A673 (cell line): ENCODE results near the gene ATP9A. TPM values are rescaled to one million over a fixed set of nuclear protein-coding genes. Genes with fewer than 3 reads are reported as not detected.
A peak's percentile ranks its signal among the peaks of the same experiment; 100 is the strongest.
"Not testable (repeated sequence)": the region's sequence is repeated elsewhere in the genome, so short reads cannot be mapped to it uniquely, and the experiment has no call there.

Experiments used
- BruUV-seq: library from RNA; stranded (reverse); fragments of 400-500 nt; replicated peaks from 2 replicates; lab custom pipeline; 2021; lab: Mats Ljungman, UMichigan
- CTCF ChIA-PET: fragments of 300-600 bp; sonication (Branson Sonifier 250); formaldehyde crosslinking; loops from one replicate; lab custom pipeline; 2022; ENCODE audit warnings: antibody characterized with exemption; lab: Charles Lee
- POLR2A ChIA-PET: fragments of 300-600 bp; sonication (Branson Sonifier 250); formaldehyde crosslinking; loops from one replicate; lab custom pipeline; 2022; ENCODE audit warnings: antibody characterized with exemption; ENCODE audit not compliant: low non-redundant PET; lab: Charles Lee
- DNase-seq: peaks from one replicate; pipeline ENCODE4 v3.0.0-alpha.2; 2015; ENCODE audit warnings: low spot score
- H3K27ac ChIP-seq: fragments of 200-600 bp; sonication (generic); 2 replicates; pipeline ENCODE4 v1.5.1; 2016; ENCODE audit warnings: mixed run types, low read depth, mild to moderate bottlenecking, mixed read lengths, antibody characterized with exemption, low read length; ENCODE audit not compliant: poor library complexity, severe bottlenecking
- H3K27me3 ChIP-seq: fragments of 200-600 bp; sonication (generic); replicated peaks from 2 replicates; pipeline ENCODE4 v1.6.1; 2017; ENCODE audit warnings: mixed run types, low read depth, mild to moderate bottlenecking, mixed read lengths, antibody characterized with exemption, low read length; ENCODE audit not compliant: insufficient read depth, poor library complexity
- H3K36me3 ChIP-seq: fragments of 200-600 bp; sonication (generic); 2 replicates; pipeline ENCODE4 v1.6.1; 2016; ENCODE audit warnings: mixed run types, mild to moderate bottlenecking, mixed read lengths, antibody characterized with exemption, low read length; ENCODE audit not compliant: insufficient read depth, poor library complexity, severe bottlenecking
- H3K4me1 ChIP-seq: fragments of 200-600 bp; sonication (generic); 2 replicates; pipeline ENCODE4 v1.6.1; 2017; ENCODE audit warnings: mixed run types, mild to moderate bottlenecking, mixed read lengths, antibody characterized with exemption, low read length; ENCODE audit not compliant: insufficient read depth, poor library complexity, severe bottlenecking
- H3K4me3 ChIP-seq: fragments of 200-600 bp; sonication (generic); 2 replicates; pipeline ENCODE4 v1.5.1; 2016; ENCODE audit warnings: low read depth, mixed run types, mild to moderate bottlenecking, mixed read lengths, low read length; ENCODE audit not compliant: poor library complexity, severe bottlenecking
- H3K9me3 ChIP-seq: fragments of 200-600 bp; sonication (generic); 2 replicates; pipeline ENCODE4 v1.6.1; 2016; ENCODE audit warnings: mixed run types, low read depth, mild to moderate bottlenecking, mixed read lengths, antibody characterized with exemption, low read length; ENCODE audit not compliant: poor library complexity, severe bottlenecking
- EZH2 ChIP-seq: fragments of 200-600 bp; sonication (generic); IDR thresholded peaks from 2 replicates; pipeline ENCODE4 v1.6.1; 2017; ENCODE audit warnings: borderline replicate concordance, low read depth, mild to moderate bottlenecking, mixed read lengths, antibody characterized with exemption, low read length; ENCODE audit not compliant: poor library complexity, severe bottlenecking
- intact Hi-C: fragments of 100-400 bp; cut with micrococcal nuclease; formaldehyde crosslinking; loops from one replicate; pipeline ENCODE4 v1.10.0; 2022; ENCODE audit not compliant: unreplicated experiment
- total RNA-seq: library from RNA; stranded (reverse); gene quantifications from 2 replicates; pipeline ENCODE4 v1.2.3, GENCODE V29; 2021
- TF ChIP-seq, protein P1 (sequence below): fragments of 300-800, 200-600 bp; sonication (generic); conservative IDR thresholded peaks from 2 replicates; pipeline ENCODE4 v1.5.1; 2017; ENCODE audit warnings: low read depth, mild to moderate bottlenecking, antibody characterized with exemption, low read length, moderate library complexity, mixed read lengths

ATP9A gene
- total RNA-seq, 1 experiment from 2014 or later: 31.2 TPM

DNA sequence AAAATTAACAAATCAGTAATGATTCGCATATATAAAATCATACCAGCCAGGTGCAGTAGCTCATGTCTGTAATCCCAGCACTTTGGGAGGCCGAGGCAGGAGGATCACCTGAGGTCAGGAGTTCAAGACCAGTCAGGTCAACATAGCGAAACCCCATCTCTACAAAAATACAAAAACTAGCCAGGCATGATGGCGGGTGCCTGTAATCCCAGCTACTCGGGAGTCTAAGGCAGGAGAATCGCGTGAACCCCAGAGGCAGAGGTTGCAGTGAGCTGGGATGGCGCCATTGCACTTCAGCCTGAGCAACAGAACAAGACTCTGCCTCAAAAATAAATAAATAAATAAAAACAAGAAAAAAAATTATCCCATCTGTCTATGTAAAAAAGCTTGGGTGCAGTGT lies 124.4 kb downstream of the ATP9A start:
- intact Hi-C loops, DNase-seq, H3K9me3 ChIP-seq, H3K4me3 ChIP-seq, BruUV-seq, H3K36me3 ChIP-seq, H3K27me3 ChIP-seq, POLR2A ChIA-PET: not testable (repeated sequence)
- CTCF ChIA-PET: interaction anchor here (0.6 kb wide), 1 partner anchor 274 kb away, joined by 3 read pairs; no protein-coding TSS in a partner anchor
- TF ChIP-seq, protein P1, sequence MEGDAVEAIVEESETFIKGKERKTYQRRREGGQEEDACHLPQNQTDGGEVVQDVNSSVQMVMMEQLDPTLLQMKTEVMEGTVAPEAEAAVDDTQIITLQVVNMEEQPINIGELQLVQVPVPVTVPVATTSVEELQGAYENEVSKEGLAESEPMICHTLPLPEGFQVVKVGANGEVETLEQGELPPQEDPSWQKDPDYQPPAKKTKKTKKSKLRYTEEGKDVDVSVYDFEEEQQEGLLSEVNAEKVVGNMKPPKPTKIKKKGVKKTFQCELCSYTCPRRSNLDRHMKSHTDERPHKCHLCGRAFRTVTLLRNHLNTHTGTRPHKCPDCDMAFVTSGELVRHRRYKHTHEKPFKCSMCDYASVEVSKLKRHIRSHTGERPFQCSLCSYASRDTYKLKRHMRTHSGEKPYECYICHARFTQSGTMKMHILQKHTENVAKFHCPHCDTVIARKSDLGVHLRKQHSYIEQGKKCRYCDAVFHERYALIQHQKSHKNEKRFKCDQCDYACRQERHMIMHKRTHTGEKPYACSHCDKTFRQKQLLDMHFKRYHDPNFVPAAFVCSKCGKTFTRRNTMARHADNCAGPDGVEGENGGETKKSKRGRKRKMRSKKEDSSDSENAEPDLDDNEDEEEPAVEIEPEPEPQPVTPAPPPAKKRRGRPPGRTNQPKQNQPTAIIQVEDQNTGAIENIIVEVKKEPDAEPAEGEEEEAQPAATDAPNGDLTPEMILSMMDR: 0 out of 2 replicates have a peak, but pooled peaks have one; percentile 18
- Histone ChIP-seq H3K27ac (peak overlapping the region; percentile 55), H3K4me1 (peaks cover 48% of the 10 kb centered on the region)

DNA sequence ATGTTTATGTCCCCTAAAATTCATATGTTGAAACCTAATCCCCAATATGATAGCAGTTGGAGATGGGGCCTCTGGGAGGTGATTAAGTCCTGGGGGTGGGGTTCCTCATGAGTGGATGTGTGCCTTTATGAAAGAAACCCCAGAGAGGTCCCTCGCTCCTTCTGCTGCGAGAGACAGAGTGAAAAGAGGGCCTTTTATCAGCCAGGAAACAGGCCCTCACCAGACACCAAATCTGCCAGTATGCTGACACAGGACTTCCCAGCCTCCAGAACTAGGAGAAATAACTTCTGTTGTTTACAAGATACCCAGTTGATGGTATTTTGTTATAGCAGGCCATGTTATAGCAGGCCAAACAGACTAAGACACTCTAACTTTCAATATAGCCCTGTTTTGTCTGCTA lies 124.8 kb downstream of the ATP9A start:
- intact Hi-C loops: no loop called here
- peak; percentile 68 for DNase-seq
- Histone ChIP-seq H3K4me3 (no peak overlapping the region), H3K36me3 (no peaks in the 10 kb centered on the region), H3K27me3 (no peaks in the 10 kb centered on the region), H3K27ac (peak overlapping the region; percentile 55), H3K4me1 (peaks cover 49% of the 10 kb centered on the region), H3K9me3 (no peaks in the 10 kb centered on the region)
- BruUV-seq: no TSS peak
- ChIA-PET POLR2A (no interaction called here), CTCF (interaction anchor here (0.6 kb wide), 1 partner anchor 274 kb away, joined by 3 read pairs; no protein-coding TSS in a partner anchor)
- TF ChIP-seq, protein P1: no peak
- TF ChIP-seq EZH2: no peak

DNA sequence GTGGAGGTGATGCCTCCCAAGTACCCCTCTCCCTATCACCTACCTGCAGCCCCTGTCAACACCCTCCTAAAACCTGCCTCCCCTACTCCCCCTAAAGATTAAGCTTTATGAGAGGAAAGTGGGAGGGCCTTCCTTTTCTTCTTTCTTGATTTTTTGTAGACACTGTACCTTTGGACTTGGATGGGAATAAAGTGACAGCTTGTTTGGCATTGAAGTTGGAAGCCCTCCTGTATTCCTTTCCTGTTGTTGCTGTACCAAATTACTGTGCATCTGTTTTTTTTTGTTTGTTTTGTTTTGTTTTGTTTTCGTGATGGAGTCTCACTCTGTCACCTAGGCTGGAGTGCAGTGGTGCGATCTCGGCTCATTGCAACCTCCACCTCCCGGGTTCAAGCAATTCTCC lies 126.3 kb downstream of the ATP9A start:
- CTCF ChIA-PET: interaction anchor here (0.7 kb wide), 1 partner anchor 352 kb away, joined by 6 read pairs; no protein-coding TSS in a partner anchor
- Histone ChIP-seq H3K4me3 (no peak overlapping the region), H3K36me3 (no peaks in the 10 kb centered on the region), H3K27ac (no peak overlapping the region), H3K27me3 (no peaks in the 10 kb centered on the region), H3K9me3 (no peaks in the 10 kb centered on the region), H3K4me1 (peaks cover 59% of the 10 kb centered on the region)
- BruUV-seq: no TSS peak
- intact Hi-C loops: loop anchor here (2.0 kb wide), 1 partner anchor 155 kb away; no protein-coding TSS in a partner anchor
- POLR2A ChIA-PET: no interaction called here
- DNase-seq: no peak
- TF ChIP-seq, protein P1: no peak
- no peak for TF ChIP-seq EZH2
